HTERT RPE-1 (cell line): ENCODE measurements around the gene PDIA2.
"Not testable (repeated sequence)": the region's sequence is repeated elsewhere in the genome, so short reads cannot be mapped to it uniquely, and the experiment has no call there.

Experiments used
- in situ Hi-C: fragments of 300-500 bp; cut with MboI; formaldehyde crosslinking; loops from 4 replicates; pipeline ENCODE4 v1.14.3; 2020; ENCODE audit warnings: low sequenced_read_pairs

PDIA2 gene

DNA sequence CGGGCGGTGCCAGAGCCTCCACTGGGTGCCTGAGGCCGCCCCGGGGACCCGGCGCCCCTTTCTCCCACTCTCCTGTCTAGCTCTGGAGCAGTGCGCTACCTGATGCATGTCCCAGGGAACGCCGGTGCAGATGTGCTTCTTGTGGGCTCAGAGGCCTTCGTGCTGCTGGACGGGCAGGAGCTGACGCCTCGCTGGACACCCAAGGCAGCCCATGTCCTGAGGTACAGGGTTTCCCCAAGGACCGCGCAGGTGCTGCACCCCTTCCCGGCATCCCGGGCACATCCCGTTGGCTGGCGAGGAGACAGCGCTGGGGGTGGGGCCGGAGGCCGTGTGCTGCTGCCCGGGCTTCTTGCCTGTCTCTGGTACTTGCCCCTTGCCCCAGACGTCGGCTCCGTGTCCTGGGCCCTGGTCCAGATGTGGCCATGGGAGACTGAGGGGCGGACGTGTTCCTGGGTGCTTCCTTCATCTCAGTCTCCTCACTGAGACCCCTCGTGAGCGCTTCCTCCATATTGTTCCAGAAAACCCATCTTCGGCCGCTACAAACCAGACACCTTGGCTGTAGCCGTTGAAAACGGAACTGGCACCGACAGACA is 19.7 kb upstream of the PDIA2 start:
- in situ Hi-C loops = no loop called here

DNA sequence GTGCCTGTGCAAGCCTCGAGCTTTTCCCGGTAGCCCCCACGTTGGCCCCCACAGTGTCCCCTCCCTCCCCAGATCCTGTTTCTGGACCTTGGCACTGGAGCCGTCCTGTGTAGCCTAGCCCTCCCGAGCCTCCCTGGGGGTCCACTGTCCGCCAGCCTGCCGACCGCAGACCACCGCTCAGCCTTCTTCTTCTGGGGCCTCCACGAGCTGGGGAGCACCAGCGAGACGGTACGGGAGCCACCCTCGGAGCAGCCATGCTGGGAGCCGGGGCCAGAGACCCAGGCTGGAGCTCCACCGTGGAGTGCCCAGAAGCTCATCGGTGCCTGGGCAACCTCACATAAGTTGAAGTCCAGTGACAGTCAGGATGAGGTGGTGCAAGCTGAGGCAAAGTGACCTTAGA is 19.0 kb upstream of the PDIA2 start:
- in situ Hi-C loops = no loop called here

DNA sequence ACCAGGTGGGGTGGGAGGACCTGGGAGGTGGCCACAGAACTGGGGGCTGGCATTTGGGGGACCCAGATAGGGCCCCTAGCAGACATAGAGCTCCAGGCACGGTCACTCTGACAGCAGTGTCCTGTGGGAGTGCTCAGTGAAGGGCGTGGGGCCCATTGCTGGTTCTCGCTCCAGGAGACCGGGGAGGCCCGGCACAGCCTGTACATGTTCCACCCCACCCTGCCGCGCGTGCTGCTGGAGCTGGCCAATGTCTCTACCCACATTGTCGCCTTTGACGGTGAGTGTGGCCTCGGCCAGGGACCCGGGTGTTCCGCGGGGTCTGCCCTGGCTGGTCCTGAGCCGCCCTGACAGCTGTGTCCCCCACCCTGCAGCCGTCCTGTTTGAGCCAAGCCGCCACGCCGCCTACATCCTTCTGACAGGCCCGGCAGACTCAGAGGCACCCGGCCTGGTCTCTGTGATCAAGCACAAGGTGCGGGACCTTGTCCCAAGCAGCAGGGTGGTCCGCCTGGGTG is 18.5 kb upstream of the PDIA2 start:
- in situ Hi-C loops = no loop called here

DNA sequence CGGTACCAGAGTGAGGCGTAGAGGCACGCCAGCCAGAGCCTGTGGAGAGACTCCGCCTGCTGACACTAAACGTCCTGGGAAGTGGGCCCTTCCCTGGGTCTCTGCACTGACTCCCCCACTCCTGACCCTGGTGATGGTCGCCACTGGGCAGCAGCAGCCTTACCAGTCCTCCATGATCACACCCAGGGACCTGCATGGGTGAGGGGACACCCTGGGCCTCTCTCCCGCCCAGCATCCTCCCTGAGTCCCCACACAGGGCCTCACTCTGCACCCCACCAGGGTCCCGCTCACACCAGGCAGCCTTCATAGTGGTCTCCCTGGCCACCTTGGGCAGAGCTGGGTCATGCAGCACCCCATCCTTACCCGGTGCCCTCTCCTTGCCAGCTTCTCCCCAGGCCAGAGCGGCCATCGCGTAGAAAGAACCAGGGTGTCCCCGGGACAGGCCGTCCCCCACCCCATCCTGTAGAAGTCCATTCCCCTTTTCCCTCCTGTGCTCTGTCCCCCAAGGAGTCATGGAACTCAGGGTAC is 17.9 kb upstream of the PDIA2 start:
- in situ Hi-C loops = no loop called here

DNA sequence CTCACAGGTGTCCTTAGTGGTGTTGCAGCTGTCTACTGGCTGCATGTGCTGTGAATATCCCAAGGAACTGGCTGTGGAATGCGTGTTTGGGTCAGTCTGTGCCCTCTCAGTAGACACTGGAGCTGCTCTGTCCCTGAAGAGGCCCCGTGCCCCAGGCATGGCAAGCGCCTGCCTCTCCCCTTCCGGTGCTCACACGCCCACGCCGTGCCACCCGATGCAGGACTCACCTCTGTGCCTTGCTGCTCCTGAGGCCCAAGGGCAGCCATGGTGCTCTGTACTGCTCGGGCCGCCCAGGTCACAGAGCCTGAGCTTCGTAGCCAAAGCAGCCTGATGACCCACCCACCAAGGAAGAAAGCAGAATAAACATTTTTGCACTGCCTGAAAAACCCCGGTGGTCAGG is 17.3 kb upstream of the PDIA2 start:
- in situ Hi-C loops = no loop called here

DNA sequence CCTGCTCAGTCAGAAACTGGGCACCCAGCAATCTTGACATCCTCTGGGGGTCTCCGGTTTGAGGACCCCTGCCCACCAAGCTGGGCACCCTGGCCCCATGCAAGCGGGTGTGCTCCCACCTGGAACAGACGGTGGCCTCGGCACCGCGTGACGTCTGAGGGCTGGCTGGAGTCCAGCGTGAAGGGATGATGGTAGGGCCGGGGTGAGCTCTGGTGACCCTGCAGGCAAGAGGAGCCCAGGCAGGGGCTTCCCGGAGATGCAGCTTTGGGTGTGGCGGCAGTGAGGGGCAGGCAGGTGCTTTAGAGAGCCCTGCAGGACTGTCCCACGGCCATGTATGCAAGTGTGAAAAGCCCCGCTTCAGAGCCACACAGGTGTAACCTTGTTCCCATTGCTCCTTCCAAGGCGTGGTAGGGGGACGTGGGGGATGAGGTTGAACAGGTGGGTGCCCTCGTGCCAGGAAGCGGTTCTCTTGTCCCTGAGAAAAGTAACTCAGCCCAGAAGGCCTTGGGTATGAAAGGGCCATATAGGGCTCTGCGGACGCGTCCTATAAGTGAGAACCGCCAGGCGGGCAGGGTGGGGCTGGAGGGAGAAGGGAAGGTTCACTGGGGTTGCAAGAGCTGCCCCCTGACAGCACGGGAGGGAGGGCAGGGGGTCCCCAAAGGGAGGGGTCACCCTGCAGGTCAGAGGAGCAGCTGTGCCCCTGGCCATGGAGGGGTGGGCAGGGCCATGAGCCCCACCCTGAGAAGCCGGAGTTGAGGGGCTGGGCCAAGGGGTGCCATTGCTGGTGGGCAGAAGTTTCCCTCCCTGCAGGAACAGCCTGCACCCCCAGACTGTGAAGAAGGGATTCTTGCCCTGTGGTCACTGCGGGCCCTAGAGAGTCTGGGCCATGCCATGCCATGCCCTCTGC is 16.5 kb upstream of the PDIA2 start:
- in situ Hi-C loops = no loop called here

DNA sequence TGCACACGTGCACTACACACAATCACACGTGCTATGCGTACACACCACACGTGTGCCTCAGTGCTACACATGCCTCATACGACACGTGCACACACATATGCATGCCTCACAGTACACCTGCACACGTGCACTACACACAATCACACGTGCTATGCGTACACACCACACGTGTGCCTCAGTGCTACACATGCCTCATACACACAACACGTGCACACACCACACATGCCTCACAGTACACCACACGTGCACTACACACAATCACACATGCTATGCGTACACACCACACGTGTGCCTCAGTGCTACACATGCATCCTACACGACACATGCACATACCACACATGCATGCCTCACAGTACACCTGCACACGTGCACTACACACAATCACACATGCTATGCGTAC is 15.4 kb upstream of the PDIA2 start:
- in situ Hi-C loops = not testable (repeated sequence)

DNA sequence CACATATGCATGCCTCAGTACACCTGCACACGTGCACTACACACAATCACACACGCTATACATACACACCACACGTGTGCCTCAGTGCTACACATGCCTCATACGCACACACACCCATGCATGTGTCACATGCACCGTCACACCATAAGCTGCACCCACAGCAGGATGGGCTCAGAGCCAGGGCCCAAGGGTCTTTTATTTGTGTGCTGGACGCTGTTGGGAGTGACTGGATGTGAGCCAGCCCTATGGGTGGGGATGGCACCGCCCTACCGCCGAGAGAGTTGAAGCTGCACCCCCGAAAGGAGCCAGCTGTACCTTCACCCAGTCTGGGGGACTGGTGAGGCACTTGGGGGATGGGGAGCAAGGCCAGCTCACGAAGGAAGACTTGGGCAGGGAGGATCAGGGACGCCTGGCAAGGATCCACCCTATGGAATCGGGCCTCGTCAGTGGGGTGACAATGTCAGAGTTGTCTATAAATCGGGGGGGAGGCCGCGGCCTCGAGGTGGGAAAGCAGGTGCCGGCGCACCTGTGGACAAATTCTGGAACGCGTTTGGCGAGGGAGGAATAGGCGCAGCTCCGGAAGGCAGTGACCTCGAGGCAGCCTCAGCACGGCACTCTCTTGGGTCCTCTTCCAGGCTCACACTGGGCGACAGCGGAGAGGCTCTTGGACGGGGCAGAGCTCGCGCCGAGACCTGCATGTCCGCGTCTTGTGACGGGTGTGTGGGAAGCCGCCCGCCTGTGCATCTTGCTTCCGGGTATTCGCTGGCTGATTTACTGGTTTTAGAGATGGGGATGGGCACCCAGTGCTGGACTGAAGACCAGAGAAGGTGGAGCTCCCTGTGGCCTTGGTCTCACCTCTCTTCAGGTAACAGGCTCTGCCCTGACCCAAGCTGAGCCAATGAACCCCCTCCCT is 14.6 kb upstream of the PDIA2 start:
- in situ Hi-C loops = no loop called here

DNA sequence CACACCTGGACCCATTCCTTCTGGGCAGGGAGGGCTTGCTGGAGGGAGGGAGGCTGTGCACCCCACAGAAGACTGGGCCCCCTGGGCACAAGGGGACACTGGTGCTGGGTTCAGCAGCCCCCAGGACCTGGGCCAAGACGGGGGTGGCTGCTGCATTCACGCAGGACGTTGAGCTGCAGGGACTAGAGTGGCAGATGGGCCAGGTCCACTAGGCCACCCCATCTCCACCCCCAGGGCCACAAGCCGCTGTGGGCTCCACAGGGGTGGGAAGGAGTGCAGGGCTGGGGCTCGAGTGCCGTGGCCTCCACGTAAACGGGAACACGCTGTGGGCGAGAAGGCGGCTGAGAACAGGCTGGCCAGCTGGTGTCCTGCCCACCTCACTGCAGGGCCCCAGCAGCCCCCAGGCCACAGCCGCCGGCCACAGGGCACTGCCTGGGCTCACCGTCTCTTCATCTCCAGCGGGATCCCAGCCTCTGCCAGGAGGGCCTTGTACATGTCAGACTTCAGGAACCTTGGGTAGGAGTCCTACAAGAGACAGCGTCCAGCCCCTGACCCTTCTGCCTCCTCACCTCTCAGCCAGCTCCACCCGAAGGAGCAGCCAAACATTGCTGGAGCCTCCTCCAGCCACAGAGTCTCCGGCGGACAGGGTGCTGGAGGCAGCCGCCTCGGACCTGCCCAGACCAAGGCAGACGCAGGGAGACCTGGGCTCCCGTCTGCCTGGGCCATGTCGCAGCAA is 13.7 kb upstream of the PDIA2 start:
- in situ Hi-C loops = no loop called here

DNA sequence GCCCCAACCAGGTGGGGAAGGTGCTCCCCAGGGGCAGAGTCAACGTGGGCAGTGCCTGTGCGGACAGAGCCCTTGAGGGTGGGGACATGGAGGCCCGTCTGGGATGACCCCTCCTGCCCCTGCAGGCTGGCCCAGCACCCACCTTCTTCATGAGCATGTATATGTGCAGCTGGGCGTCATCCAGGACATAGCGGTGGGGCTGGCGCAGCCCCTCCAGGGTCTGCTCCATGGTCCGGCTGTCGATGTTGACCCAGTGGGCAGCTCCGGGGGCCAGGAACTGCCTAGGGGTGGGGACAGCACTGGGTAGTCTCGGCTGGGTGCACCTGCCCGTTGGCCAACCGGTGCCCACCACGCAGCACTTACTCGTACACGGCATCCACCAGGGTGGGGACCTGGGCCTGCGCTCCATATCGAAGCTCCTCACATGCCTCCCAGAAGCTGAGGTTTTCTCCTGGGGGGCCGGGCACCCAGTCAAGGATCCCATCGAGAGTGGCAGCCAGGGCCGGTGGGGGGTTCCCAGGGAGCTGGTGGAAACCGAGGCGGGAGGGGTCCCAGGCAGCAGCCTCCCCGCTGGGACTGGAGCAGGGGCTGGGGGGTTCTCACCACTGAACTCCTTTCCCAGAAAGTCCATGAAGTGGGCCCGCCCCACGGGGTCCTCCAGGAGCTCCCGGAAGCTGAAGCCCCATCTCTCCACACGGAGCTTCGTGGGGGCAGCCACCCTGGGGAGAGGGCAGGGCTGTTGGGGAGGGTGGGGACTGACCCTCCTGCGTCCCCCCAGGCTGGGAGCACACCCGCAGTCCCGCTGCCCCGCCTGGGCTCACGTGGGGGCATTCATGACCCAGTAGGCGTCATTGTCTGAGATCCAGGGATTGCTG is 12.3 kb upstream of the PDIA2 start:
- in situ Hi-C loops = no loop called here

DNA sequence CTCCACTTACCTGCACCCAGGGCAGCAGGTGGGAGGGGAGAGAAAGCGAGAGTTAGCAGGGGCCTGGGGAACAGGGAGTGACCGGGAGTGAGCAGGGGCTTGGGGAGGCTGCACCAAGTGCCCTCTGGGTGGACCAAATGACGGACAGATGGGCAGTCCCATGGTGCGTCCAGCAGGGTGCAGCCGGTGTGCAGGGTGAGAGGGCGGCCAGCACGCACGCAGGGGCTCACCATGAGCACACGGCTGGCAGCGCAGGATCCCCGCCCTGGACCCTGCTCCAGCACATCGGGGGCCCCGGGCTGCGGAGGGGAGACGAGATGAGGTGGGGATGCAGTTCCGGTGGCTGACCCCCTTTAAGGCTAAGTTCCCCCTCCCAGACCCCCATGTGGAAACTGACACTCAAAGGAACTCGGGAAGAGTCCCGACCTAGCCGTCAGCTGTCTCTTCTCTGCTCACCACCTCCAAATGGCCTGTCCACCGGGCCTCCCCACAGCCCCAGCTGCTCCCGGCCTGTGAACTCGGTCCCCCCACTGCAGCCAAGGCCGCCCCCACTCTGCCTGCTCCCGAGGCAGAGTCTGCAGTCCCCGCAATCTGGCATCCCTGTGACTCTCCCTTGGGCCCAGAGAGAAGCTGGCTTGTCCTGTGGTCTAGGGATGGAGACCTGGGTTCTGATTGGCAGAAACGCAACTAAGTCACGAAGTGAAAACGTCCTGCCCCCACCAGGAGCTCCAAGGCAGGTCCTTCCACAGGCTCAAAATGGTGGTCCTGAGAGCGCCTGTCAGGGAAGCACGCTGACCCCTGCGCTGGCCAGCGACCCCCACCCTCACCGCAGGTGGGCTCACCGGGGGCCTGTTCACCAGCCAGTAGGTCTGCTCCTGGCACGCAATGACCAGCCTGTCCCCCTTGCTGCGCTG is 10.1 kb upstream of the PDIA2 start:
- in situ Hi-C loops = no loop called here

DNA sequence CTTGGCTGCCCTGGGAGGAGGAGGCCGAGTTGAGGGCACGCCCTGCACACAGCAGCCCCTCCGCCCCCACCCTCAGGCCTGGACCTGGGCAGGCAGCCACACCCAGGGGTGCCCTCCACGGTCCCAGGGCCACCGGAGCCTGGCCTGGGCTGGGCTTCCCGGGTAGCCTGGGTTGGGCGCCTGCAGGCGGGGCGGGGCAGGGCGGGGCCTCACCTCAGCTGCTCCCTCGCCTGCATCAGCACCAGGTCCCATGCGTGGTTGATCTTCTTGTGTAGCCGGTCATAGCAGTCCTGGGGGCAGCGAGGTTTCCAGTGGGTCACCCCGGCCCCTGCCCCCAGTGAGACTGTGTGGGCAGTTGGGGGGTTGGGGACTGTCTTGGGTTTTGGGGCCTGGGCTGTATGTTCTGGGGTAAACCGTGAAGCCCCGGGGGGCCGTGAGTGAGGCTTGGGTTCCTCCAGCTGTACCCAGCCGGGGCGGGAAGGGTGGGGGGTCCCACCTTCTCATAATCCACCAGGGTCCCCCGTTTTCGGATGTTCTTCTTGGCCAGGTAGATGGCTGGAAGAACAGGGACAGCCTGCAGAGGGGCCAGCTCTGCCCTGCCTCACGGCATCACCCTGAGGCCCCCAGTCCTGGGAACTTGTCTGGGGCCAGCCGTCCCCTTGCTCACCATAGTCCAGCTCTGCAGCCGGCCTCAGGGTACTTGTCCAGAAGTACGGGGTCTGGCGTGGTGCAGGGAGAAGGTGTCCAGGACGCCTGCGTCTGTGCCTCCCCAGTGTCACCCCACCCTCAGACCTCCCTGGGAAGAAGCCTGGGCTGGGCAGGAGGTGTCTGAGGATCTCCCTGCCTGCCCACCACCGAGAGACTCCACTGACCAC is 9.2 kb upstream of the PDIA2 start:
- in situ Hi-C loops = no loop called here

DNA sequence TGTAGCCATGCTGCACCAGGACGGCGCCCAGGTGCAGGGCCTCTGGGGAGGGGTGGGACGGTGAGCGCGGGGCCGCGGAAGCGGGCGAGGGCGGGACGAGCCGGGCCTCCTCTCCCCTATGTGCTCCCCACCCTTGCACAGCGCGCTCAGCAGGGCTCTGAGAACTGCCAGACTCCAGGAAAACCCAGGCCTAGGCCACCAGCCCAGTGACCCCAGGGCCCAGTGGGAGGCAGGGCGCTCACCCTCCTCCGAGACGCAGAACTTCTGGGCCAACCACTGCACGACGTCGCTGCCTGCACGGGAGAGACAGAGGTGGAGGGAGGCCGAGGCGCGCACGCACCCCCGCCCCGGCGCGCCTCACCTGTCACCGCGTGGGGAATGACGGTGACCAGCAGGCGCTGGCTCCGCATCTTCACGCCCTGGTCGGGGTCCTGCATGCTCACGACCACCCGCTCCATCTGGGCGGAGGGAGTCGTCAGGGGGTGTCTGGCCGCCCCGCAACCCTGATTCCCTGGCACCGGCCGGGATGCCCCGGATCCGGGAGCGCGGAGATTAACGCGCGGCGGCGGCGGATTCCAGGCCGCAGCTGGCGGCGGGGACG is 7.8 kb upstream of the PDIA2 start:
- in situ Hi-C loops = no loop called here

DNA sequence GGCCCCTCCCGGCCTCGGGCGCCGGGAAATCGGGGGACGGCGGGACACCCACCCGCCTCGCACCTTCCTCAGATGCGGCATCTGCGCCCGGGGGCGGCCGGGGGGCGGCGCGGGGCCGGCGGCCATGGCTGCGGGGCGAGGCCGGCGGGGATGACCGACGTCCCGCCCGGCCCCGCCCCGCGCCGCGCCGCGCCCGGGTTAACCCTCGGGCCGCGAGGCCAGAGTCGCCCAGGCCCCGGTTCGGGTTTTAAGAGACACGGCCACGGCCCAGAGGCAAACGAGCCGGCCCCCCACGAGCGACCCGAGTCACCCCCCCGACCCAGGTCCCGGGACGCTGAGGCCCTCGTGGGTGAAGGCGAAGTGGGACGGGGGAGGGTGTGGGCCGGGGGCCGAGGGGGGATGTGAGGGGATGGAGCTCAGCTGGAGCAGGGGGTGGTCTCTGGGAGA is 7.2 kb upstream of the PDIA2 start, which contains the start of gene RGS11:
TSS of gene RGS11 (minus strand) at position 159 of the 447 bp plus-strand sequence. CDS start at position 126, 33 bp downstream.
- in situ Hi-C loops = no loop called here

DNA sequence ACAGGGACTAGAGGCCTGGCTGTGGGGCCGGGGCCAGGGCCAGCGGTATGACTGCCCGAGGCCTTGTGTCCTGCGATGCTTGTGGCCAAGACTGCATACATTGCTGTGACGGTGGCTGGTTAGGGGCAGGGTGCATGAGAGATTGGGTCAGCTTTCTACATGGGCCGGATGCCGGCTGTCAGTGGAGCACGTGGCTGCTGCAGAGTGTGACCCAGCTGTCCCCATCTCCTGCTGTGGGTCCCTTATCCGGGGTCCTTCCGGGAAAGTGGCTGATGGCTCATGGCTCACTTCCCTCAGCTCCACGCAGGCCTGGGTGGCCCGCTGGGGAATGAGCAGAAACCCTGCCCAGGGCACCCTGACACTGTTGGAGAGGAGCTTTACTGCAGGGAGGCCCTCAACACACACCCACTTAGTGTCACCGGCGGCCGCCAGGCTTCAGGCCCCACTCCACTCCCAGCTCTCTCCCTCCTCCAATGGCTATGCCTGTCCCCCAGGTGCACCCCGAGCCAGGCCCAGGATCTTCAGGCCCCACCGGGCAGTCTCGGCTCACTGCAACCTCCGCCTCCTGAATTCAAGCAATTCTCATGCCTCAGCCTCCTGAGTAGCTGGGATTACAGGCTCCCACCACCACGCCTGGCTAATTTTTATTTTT is 6.4 kb upstream of the PDIA2 start:
- in situ Hi-C loops = no loop called here

DNA sequence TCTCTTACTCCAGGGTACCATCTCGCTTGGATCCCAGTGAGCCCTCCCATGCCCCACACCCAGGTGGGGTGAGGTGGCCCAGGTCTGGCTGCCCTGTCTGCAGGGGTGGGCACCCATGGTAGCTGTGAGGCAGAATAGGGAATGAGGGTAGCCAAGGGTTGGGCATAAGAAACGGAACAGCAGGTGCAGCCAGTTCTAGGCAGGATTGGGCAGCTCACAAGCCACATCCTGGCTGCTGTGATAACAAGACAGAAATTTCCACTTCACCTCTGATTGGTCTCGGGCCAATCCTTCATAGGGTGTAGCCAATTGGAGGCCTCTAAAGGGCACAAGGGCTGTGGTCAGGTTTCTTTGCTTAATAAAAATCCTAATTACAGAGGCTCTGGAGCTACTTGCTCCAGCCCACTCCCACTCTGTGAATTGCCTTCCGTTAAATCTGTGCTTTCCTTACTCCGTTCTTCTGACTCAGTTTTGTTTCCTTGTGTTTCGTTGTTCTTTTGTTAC is 4.0 kb upstream of the PDIA2 start:
- in situ Hi-C loops = no loop called here
